ENCODE measurements around the gene EIF3D.
A peak's percentile ranks its signal among the peaks of the same experiment; 100 is the strongest.

Gene EIF3D

GRCh38 chr22:36528795-36529751 lies at the start of gene EIF3D:
Gene EIF3D (minus strand): TSS chr22:36529166. CDS start chr22:36526121, 3,045 bp downstream.
- H3K9me2 ChIP-seq (replicated peaks; ENCODE audit: control insufficient read depth, low read length): no peaks in the 10 kb centered on the region
- peaks cover 7% of the 10 kb centered on the region for H3F3A ChIP-seq (ENCODE audit: control insufficient read depth, insufficient read depth)
- peaks cover 48% of the 10 kb centered on the region for H3K79me2 ChIP-seq (ENCODE audit: control insufficient read depth, low read length)
- no peak for TF ChIP-seq EZH2phosphoT487 (IDR thresholded peaks at IDR 0.05; ENCODE audit: borderline replicate concordance, low read length)
- no peak for TF ChIP-seq CTCF (IDR thresholded peaks at IDR 0.05; ENCODE audit: low read depth, low read length, poor library complexity, severe bottlenecking)
- peaks cover 17% of the 10 kb centered on the region for H4K20me1 ChIP-seq (ENCODE audit: control insufficient read depth, insufficient read depth, low read depth, low read length)
- no peaks in the 10 kb centered on the region for H3K9me3 ChIP-seq (ENCODE audit: control insufficient read depth, insufficient read depth, low read length)
- peak within 1 kb of the TSS; percentile 96 for H3K4me3 ChIP-seq (ENCODE audit: low read length)
- no peaks in the 10 kb centered on the region for H3K27me3 ChIP-seq (ENCODE audit: control insufficient read depth, low read length)
- peaks cover 47% of the 10 kb centered on the region for H3K36me3 ChIP-seq (ENCODE audit: control insufficient read depth, low read length)
- H3K27ac ChIP-seq (ENCODE audit: low read depth, low read length): peak within 1 kb of the TSS; percentile 73
- peaks cover 25% of the 10 kb centered on the region for H3K4me1 ChIP-seq (ENCODE audit: control insufficient read depth, low read length)
- H3K4me2 ChIP-seq (ENCODE audit: low read length): peak within 1 kb of the TSS; percentile 80

GRCh38 chr22:36578619-36579018 lies 49.7 kb upstream of the EIF3D start:
- no peaks in the 10 kb centered on the region for H3F3A ChIP-seq (ENCODE audit: control insufficient read depth, insufficient read depth)
- no peaks in the 10 kb centered on the region for H4K20me1 ChIP-seq (ENCODE audit: control insufficient read depth, insufficient read depth, low read depth, low read length)
- H3K4me3 ChIP-seq (ENCODE audit: low read length): no peak overlapping the region
- TF ChIP-seq EZH2phosphoT487 (IDR thresholded peaks at IDR 0.05; ENCODE audit: borderline replicate concordance, low read length): no peak
- no peak for TF ChIP-seq CTCF (IDR thresholded peaks at IDR 0.05; ENCODE audit: low read depth, low read length, poor library complexity, severe bottlenecking)
- H3K4me1 ChIP-seq (ENCODE audit: control insufficient read depth, low read length): no peaks in the 10 kb centered on the region
- H3K36me3 ChIP-seq (ENCODE audit: control insufficient read depth, low read length): no peaks in the 10 kb centered on the region
- H3K27me3 ChIP-seq (ENCODE audit: control insufficient read depth, low read length): no peaks in the 10 kb centered on the region
- no peaks in the 10 kb centered on the region for H3K9me3 ChIP-seq (ENCODE audit: control insufficient read depth, insufficient read depth, low read length)
- H3K4me2 ChIP-seq (ENCODE audit: low read length): no peak overlapping the region
- H3K27ac ChIP-seq (ENCODE audit: low read depth, low read length): no peak overlapping the region
- H3K9me2 ChIP-seq (replicated peaks; ENCODE audit: control insufficient read depth, low read length): no peaks in the 10 kb centered on the region
- H3K79me2 ChIP-seq (ENCODE audit: control insufficient read depth, low read length): no peaks in the 10 kb centered on the region

DNA sequence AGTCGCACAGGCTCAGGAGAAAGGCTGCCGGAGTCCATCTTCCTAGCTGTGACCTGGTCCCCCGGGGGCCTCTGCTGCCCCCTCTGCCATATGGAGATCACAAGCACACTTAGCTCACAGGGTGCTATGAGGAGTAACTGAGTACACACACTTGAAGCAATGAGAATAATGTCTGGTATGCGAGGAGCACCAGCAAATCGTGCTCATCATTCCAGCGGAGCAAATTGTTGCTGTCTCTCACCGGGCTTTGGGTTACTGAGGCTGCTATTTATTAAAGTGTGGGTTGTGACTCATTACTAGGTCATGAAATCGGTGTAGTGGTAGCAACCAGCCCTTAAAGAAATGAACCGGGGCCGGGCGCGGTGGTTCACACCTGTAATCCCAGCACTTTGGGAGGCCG lies 48.1 kb upstream of the EIF3D start:
- no peak for TF ChIP-seq CTCF (IDR thresholded peaks at IDR 0.05; ENCODE audit: low read depth, low read length, poor library complexity, severe bottlenecking)
- no peak for TF ChIP-seq EZH2phosphoT487 (IDR thresholded peaks at IDR 0.05; ENCODE audit: borderline replicate concordance, low read length)
- Histone ChIP-seq H3K9me3 (ENCODE audit: control insufficient read depth, insufficient read depth, low read length) (no peaks in the 10 kb centered on the region), H3K4me1 (ENCODE audit: control insufficient read depth, low read length) (no peaks in the 10 kb centered on the region), H3K27me3 (ENCODE audit: control insufficient read depth, low read length) (no peaks in the 10 kb centered on the region), H3K4me3 (ENCODE audit: low read length) (no peak overlapping the region), H4K20me1 (ENCODE audit: control insufficient read depth, insufficient read depth, low read depth, low read length) (no peaks in the 10 kb centered on the region), H3K4me2 (ENCODE audit: low read length) (no peak overlapping the region), H3F3A (ENCODE audit: control insufficient read depth, insufficient read depth) (no peaks in the 10 kb centered on the region), H3K36me3 (ENCODE audit: control insufficient read depth, low read length) (no peaks in the 10 kb centered on the region), H3K79me2 (ENCODE audit: control insufficient read depth, low read length) (no peaks in the 10 kb centered on the region), H3K9me2 (replicated peaks; ENCODE audit: control insufficient read depth, low read length) (no peaks in the 10 kb centered on the region), H3K27ac (ENCODE audit: low read depth, low read length) (no peak overlapping the region)
